Tongue (tissue), 2 donors: Measurements from ENCODE around the gene CUL9. TPM values are rescaled to one million over a fixed set of nuclear protein-coding genes. Genes with fewer than 3 reads are reported as not detected.

Experiments used
- DNase-seq: peaks from one replicate; pipeline ENCODE4 v3.0.0-alpha.2; 2015
- total RNA-seq: library from RNA; depleted of rRNA; stranded (reverse); fragments of >200 nt; gene quantifications from one replicate; pipeline ENCODE4 v1.2.3, GENCODE V29; 2014

Gene CUL9
- total RNA-seq, 1 donor from 2014 or later: 16.3 TPM

DNA sequence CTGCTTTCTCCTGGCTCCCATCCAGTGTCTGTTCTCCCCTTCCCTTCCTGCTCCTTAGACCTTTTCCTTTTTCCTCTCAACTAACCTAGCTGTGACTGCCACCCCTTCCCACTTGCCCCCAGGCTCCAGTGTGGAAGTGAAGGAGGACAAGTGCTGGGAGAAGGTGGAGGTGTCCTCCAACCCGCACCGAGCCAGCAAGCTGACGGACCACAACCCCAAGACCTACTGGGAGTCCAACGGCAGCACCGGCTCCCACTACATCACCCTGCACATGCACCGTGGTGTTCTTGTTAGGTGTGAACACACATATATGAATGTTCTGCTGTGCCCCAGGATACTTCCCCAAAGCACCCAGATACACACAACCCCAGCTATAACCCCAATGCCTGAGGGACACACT lies 18.5 kb downstream of the CUL9 start:
- no peak for DNase-seq

DNA sequence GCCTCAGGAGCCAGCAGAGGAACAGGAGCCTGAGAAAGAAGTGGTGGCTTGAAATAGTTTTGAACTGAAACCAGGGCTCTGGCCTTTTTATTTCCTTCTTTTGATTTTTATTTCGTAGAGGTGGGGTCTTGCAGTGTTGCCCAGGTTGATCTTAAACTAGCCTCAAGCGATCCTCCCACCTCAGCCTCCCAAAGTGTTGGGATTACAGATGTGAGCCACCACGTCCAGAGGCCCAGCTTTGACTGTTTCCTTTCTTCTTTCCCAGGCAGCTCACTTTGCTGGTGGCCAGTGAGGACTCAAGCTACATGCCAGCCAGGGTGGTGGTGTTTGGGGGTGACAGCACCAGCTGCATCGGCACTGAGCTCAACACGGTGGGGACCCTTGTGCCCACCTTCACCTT lies 20.5 kb downstream of the CUL9 start:
- DNase-seq: no peak

DNA sequence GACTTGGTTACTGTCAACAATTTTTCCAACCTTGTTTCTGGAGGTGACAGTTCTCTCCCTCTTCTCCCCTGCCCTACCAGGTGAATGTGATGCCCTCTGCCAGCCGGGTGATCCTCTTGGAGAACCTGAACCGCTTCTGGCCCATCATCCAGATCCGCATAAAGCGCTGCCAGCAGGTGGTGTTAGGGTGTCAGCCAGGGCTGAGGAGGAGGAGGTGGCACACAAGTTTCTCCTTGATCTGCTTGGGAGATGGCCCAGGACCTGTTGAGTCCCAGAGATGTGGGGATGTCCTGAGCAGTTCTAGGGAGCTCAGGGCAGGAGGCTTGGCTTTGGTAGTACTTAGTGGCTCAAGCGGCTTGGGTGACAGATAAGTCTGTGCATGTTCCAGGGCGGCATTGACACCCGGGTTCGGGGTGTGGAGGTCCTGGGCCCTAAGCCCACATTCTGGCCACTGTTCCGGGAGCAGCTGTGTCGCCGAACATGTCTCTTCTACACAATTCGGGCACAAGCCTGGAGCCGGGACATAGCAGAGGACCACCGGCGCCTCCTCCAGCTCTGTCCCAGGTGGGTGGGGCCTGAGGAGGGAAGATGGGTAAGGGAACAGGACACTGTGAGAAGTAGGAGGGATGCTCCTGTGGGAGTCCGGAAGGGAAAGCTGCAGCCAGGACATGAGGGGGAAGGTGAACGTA lies 21.2 kb downstream of the CUL9 start:
- DNase-seq: no peak

DNA sequence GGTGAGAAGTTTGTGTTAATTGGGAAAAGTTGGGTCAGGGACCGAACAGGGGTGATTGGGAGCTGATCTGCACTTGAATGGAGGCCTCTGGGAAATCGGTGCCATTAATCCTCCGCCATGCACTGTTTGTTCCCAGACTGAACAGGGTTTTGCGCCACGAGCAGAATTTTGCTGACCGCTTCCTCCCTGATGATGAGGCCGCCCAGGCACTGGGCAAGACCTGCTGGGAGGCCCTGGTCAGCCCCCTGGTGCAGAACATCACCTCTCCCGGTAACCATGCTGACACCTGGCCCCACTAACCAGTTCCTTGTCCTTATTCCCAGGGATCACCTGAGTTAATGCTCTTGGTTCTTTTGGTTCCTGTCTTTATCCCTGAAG lies 21.7 kb downstream of the CUL9 start:
- DNase-seq: no peak

DNA sequence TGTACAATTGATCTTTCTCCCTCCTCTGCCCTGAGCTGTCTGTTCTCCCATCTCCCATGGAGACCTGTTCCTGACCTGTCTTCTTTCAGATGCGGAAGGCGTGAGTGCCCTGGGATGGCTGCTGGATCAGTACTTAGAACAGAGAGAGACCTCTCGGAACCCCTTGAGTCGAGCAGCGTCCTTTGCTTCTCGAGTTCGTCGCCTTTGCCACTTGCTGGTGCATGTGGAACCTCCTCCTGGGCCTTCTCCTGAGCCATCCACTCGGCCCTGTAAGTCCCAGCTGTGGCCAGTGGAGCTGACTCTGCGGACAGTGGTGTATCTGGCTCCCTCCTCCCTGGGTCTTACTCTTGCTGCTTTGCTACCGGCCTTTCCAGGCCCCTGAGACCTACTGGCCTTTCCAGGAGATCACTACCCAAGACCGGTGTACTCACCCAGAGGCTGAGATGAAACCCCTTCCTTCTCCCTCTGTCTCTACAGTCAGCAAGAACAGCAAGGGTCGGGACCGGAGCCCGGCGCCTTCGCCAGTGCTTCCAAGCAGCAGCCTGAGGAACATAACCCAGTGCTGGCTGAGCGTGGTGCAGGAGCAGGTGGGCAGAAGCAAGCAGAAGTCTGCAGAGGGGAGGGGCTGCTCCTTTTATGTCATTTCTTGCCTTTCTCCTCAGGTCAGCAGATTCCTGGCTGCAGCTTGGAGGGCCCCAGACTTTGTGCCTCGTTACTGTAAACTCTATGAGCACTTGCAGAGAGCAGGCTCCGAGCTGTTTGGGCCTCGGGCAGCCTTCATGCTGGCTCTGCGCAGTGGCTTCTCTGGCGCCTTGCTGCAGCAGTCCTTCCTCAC lies 22.5 kb downstream of the CUL9 start:
- no peak for DNase-seq

DNA sequence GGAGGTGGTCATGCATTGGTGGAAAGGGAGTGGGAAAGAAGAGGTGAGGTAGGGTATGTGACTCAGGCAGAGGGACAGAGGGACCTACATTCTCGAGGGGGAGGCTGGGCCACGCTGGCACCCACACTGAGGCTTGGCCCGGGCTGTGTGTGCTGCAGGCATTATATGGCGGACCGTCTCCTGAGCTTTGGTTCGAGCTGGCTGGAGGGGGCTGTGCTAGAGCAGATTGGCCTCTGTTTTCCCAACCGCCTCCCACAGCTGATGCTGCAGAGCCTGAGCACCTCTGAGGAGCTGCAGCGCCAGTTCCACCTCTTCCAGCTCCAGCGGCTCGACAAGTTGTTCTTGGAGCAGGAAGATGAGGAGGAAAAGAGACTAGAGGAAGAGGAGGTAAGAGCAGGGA lies 23.9 kb downstream of the CUL9 start:
- no peak for DNase-seq

DNA sequence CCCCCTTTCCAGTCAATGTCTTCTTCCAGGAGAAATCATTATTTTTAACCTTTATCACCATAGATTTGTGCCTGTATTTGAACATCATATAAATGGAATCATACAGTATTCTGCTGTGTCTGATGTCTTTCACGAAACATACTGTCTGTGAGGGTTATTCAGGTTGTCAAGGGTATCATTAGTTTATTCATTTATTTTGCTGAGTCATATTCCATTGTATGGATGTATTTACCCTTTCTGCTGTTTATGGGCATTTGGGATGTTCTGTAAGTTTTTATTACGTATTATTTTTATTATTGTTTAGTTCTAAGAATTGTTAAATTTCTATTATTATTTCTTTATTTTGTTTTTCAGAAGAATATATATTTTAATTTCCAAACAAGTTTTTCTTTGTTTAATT lies 25.3 kb downstream of the CUL9 start:
- DNase-seq: no peak

DNA sequence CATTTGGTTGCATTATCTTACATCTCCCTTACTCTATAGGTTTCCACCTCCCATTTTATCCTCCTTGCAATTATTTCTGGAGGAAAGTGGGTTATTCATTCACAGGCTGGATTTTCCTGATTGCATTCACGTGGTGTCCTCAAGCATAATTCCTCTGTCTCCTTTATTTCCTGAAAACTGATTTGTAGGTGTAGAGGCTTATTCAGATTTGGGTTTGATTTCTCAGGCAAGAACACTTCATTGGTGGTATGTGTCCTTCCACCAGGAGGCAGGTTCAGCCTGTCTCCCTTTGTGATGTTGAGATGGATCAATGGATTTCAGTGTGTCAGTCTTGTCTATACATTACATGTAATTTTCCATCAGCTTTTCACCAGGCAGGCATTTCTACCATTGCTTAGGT lies 30.0 kb downstream of the CUL9 start:
- no peak for DNase-seq

DNA sequence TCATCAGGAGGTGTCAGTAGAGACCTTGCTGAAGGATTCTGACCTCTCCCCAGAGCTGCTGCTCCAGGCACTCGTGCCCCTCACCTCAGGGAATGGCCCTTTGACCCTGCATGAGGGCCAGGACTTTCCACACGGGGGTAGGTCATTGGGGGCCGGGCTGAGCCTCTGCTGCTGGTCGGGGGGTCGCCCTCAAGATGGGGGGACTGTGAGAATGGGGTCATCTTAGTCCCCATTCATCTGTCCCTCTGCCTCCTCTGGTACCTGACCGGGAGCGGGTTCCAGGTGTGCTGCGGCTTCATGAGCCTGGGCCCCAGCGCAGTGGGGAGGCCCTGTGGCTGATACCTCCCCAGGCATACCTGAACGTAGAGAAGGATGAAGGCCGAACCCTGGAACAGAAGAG lies 31.4 kb downstream of the CUL9 start:
- DNase-seq: no peak

DNA sequence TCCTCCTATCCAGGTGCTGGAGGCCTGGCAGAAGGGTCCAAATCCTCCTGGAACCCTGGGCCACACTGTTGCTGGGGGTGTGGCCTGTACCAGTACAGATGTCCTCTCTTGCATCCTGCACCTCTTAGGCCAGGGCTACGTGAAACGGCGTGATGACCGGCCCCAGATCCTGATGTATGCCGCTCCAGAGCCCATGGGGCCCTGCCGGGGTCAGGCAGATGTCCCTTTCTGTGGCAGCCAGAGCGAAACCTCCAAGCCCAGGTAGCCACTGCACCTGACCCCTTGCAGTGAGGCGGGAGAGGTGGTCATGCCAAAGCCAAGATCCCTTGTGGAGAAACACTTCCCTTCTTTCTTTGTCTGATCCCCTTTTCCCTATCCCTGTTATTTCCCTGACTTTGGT lies 33.1 kb downstream of the CUL9 start:
- no peak for DNase-seq

DNA sequence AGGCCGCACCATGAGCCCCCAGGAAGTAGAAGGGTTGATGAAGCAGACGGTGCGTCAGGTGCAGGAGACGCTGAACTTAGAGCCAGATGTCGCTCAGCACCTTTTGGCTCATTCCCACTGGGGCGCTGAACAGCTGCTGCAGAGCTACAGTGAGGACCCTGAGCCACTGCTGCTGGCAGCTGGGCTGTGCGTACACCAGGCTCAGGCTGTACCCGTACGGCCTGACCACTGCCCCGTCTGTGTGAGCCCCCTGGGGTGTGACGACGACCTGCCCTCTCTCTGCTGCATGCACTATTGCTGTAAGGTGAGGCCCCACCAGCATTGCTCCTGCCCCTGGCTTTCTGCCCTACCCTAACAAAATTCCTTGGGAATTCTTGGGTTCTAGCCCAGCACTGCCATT lies 34.2 kb downstream of the CUL9 start:
- no peak for DNase-seq

DNA sequence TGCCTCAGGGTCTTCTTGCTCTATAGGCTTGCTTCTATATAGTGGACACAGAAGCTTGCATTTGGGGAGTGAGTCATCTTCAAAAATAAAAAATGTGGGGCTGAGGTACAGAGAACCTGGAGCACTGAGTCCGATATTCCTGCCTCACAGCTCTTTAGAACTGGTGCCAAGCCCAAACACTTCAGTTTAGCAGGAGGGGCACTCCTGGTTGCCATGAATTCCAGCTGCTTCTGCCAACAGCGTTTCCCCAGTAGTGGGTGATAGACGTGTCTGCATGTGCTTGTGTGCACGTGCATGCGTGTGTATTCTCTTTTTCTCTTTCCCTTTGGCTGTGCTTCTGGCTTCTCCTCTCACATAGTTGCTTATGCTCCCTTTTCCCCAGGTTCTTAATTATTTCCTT lies 35.4 kb downstream of the CUL9 start:
- no peak for DNase-seq

DNA sequence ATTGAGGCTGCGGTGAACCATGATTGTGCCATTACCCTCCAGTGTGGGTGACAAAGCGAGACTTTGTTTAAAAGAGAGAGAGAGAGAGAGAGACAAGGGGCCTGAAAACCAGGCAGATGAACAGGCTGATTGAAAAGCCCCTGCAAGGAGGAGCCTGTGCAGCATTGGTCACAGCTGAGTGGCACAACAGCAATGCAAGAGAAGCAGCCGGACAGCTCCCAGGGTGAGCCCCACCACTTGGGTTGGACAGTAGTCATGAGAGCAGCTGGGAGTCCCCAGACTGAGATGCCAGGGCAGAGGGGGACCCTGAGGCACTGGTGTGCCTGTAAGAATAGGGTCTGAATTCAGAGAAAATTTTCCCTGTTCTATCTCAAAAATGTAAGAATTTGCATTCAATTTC lies 37.1 kb downstream of the CUL9 start:
- DNase-seq: no peak

DNA sequence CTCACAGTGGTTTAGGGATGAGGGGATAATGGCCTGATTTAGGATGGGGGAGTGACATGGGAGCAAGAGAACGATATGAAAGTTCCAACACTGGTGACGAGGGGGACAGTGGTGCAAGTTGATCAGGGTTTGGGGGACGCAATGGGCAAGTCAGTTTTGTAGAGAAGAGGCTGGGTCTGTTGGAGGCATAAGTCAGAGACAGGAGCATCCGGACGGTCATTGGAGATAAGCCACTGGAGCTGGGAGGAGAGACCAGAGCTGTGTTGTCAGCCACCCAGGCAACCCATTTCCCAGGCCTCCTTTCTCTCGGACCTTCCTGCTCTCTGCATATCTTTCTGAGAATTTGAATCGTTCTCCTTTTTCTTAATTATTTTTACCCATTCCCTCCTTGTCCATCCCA lies 37.8 kb downstream of the CUL9 start:
- no peak for DNase-seq

DNA sequence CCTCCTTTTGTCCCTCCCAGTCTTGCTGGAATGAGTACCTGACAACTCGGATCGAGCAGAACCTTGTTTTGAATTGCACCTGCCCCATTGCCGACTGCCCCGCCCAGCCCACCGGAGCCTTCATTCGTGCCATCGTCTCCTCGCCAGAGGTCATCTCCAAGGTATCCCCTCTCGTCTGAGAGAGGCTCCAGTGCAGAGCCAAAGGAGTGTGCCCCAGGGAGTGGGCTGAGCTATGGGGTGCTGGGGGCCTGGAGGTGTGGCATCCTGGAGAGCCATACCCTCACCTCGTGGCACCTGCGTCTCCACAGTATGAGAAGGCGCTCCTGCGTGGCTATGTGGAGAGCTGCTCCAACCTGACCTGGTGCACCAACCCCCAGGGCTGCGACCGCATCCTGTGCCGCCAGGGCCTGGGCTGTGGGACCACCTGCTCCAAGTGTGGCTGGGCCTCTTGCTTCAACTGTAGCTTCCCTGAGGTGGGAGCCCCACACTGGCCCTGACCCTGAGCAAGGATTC lies 38.5 kb downstream of the CUL9 start:
- DNase-seq: no peak

DNA sequence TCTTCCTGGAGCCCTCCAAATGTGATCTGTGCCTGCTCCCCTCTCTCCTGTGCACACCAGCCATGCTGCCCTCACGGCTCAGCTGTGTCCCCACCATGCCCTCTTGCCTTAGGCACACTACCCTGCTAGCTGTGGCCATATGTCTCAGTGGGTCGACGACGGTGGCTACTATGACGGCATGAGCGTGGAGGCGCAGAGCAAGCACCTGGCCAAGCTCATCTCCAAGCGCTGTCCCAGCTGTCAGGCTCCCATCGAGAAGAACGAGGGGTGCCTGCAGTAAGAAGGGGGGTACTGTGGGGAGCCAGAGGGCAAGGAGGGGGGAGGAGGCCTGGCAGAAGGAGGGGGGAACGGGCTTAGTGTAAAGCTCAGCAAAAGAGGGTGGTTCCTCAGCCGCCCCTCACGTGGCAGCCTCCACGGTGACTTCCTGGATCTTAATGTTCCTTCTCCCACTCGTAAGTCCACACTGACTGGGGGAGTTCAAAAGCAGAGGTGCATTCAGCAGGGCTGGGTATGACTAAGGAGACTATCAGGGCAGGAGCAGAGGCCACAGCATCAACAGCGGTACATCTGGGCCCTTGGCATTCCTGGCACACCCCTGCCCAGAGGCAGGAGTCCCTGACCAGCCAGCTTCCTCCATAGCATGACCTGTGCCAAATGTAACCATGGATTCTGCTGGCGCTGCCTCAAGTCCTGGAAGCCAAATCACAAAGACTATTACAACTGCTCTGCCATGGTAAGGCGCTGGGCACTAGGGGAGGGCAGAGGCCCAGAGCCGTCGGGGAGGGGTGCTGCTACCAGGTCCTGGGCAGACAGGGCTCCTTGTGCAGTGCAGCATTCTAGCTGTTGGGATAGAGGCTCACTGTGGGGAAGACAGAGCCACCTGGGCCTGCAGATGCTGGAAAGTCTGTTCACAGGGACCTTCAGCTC lies 39.3 kb downstream of the CUL9 start:
- peak; percentile 10 for DNase-seq

DNA sequence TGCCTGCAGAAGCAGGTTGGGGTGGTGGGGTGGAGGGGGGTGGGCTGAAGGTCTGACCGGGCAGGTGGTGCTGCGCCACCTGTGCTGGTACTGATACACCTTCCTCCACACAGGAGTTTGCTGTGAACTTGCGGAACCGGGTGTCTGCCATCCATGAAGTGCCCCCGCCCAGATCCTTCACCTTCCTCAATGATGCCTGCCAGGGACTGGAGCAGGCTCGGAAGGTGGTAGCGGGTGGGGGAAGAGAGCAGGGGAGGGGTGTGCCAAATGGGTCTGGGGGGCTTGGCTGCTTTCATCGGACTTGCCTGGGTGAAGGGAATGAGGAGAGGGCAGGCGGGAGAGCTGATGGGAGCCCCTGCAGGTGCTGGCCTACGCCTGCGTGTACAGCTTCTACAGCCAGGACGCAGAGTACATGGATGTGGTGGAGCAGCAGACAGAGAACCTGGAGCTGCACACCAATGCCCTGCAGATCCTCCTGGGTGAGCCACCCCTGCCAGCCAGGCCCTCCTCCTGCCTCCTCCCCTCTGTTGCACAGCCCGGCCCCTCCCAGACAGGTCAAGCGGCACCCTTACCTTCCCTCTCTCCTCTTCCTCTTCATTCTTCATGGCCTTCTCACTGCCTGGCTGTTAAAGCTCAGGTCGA lies 40.5 kb downstream of the CUL9 start:
- no peak for DNase-seq

DNA sequence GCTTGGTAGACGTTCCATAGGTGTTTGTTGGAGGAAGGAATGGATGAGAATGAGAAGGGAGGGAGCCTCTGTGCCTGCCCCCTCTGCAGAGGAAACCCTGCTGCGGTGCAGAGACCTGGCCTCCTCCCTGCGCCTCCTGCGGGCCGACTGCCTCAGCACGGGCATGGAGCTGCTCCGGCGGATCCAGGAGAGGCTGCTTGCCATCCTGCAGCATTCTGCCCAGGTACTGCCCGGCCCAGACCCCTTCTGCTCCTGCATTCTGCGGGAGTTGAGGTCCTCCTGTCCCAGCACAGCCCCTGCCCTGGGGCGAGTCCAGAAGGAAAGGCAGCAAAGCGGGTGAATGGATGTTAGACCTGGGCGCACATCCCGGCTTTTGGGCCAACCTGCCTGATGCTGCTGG lies 41.2 kb downstream of the CUL9 start:
- no peak for DNase-seq

DNA sequence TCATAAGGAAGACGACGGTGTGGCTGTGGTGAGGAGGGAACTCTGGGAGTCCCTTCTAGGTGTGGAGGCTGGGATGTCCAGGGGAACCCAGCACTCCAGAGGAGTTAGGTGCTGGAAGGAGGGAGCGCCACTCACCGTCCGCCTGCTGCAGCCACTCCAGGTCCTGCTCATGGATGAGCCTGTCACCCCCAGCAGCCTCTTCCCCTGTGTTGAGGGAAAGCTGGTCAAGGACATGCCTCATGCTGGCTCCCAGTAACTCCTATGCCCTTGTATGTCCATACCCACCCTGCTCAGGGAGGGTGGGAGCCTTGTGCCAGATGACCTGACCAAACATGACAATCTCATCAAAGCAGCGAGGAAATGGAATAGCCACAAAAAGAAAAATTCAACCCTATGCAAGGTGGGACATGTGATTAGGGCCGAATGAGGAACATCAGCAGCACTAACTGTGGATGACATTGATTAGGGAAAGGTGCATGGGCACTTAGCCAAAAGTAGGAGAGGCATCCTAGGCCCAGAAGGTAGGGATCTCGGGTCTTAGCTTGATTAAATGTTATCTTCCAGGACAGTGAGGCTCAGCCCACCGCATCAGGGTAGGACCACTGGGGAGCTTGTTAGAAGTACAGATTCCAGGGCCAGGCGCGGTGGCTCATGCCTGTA lies 44.3 kb downstream of the CUL9 start:
- DNase-seq: no peak

DNA sequence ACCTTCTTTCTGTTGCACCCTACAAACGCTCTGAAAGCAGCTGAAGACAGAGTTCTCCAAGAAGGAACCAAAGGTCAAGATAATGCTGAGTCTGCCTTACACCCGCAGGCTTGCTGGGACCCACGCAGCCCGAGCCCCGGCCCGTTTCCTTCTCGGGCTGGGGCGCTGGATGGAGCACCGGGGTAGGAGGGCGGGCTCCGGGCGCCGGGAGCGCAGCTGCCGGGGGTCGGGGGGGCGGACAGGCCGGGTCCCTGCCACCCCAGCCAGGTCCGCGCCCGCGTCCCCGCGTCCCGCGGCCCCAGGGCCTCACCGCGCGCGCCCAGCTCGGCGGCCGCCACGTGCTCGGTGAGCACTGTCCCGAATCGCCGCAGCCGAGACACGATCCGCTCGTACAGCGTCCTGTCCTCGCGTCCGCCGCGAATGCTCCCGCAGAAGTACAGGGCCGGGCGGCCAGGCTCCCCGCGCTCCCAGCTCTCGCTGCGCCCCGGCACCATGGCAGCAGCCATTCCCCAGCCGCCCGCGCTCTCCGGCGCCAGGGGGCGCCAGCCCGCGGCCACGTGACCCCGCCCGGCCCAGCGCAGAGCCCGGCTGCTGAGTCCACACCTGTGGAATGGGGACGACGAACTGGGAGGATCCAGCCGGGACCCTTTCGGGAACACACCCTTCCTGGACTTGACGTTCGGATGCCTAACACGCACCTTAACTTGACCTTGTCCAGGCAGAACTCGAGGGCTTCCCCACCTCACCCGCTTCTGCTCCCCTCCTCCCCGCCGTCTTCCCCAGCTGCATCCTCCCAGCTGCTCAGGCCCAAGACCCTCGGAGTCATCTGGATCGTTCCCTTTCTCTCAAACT lies 47.2 kb downstream of the CUL9 start, which contains the start of gene DNPH1:
DNPH1 (minus strand) TSS at position 531 of the 852 bp plus-strand sequence; CDS start at position 506, 25 bp downstream.
- peak; percentile 88 for DNase-seq
